Testis (tissue), 3 donors: ENCODE results near the gene PARP6. TPM values are rescaled to one million over a fixed set of nuclear protein-coding genes. Genes with fewer than 3 reads are reported as not detected.

ENCODE experiments used
- DNase-seq: peaks from one replicate; pipeline ENCODE4 v3.0.0-alpha.2; 2019
- H3K27ac ChIP-seq, 2 donors: fragments of 200-600 bp; sonication (generic); one replicate each; pipeline ENCODE4 v1.5.1; 2019
- H3K27me3 ChIP-seq: fragments of 200-600 bp; sonication (generic); one replicate; pipeline ENCODE4 v1.5.1; 2019
- H3K36me3 ChIP-seq: fragments of 200-600 bp; sonication (generic); one replicate; pipeline ENCODE4 v1.5.1; 2017; ENCODE audit warnings: low read depth; ENCODE audit errors: missing control alignments
- H3K4me1 ChIP-seq: fragments of 200-600 bp; sonication (generic); one replicate; pipeline ENCODE4 v1.5.1; 2019
- H3K4me3 ChIP-seq, 2 donors: fragments of 200-600 bp; sonication (generic); one replicate each; pipeline ENCODE4 v1.5.1; 2017 to 2019
- H3K9me3 ChIP-seq: fragments of 200-600 bp; sonication (generic); one replicate; pipeline ENCODE4 v1.5.1; 2017
- POLR2A ChIP-seq: fragments of 450-650 bp; IDR thresholded peaks from one replicate; pipeline ENCODE4 v1.6.1; 2017; ENCODE audit warnings: antibody characterized with exemption, mild to moderate bottlenecking, moderate library complexity
- WGBS, 2 donors: methylation state at CpG; one replicate each; pipeline ENCODE4 v1.1.5; 2018; 5-methylcytosine and 5-hydroxymethylcytosine counted together
- intact Hi-C: fragments of 100-400 bp; cut with DNase I; formaldehyde crosslinking; loops from one replicate; pipeline ENCODE4 v1.15.1; 2023; ENCODE audit warnings: low total_unique reads
- polyA plus RNA-seq: library from polyadenylated mRNA; stranded (reverse); fragments of 350-450 nt; fragmentation: Illumina TruSeq; extraction: RNeasy Lipid Tissue Mini Kit (QIAGEN cat#74804); gene quantifications from one replicate; pipeline ENCODE4 v1.2.3, GENCODE V29; 2014; ENCODE audit warnings: low read depth, low replicate concordance; ENCODE audit not compliant: insufficient read depth
- total RNA-seq, 2 donors: library from RNA; depleted of rRNA; stranded (reverse); fragments of >200 nt; gene quantifications; one replicate each; pipeline ENCODE4 v1.2.3, GENCODE V29; 2016
- TF ChIP-seq, protein P1 (sequence below), 3 experiments: fragments of 450-650 bp in 2 of 3; fragments of 200-600 bp in 1 of 3; sonication (generic) in 1 of 3; IDR thresholded peaks; one replicate each; pipeline ENCODE4 v1.5.1; 2016 to 2019; ENCODE audit warnings: antibody characterized with exemption in 3 of 3, mild to moderate bottlenecking in 2 of 3, moderate library complexity in 1 of 3

Gene PARP6
- total and polyA plus RNA-seq, 3 donors from 2014 or later: 114 to 190 (median 182) TPM

- no peak overlapping the region for H3K4me3 ChIP-seq
- DNase-seq: no peak
- H3K27me3 ChIP-seq: no peaks in the 10 kb centered on the region
- no peaks in the 10 kb centered on the region for H3K9me3 ChIP-seq
- no peaks in the 10 kb centered on the region for H3K4me1 ChIP-seq
- no peak for TF ChIP-seq POLR2A
- TF ChIP-seq, protein P1, sequence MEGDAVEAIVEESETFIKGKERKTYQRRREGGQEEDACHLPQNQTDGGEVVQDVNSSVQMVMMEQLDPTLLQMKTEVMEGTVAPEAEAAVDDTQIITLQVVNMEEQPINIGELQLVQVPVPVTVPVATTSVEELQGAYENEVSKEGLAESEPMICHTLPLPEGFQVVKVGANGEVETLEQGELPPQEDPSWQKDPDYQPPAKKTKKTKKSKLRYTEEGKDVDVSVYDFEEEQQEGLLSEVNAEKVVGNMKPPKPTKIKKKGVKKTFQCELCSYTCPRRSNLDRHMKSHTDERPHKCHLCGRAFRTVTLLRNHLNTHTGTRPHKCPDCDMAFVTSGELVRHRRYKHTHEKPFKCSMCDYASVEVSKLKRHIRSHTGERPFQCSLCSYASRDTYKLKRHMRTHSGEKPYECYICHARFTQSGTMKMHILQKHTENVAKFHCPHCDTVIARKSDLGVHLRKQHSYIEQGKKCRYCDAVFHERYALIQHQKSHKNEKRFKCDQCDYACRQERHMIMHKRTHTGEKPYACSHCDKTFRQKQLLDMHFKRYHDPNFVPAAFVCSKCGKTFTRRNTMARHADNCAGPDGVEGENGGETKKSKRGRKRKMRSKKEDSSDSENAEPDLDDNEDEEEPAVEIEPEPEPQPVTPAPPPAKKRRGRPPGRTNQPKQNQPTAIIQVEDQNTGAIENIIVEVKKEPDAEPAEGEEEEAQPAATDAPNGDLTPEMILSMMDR (IDR thresholded peaks at IDR 0.05): no peak
- intact Hi-C loops: no loop called here
- no peaks in the 10 kb centered on the region for H3K36me3 ChIP-seq
- H3K27ac ChIP-seq: no peak overlapping the region
- WGBS, 2 donors: 49% methylated on average over 2 of the region's 2 CpGs
These were observed 46.1 kb upstream of the PARP6 start for GRCh38 chr15:72318408-72318942.

GRCh38 chr15:72315706-72316370, 43.5 kb upstream of the PARP6 start:
- H3K36me3 ChIP-seq: no peaks in the 10 kb centered on the region
- no peaks in the 10 kb centered on the region for H3K4me1 ChIP-seq
- no peak overlapping the region for H3K27ac ChIP-seq
- H3K4me3 ChIP-seq: no peak overlapping the region
- TF ChIP-seq, protein P1 (IDR thresholded peaks at IDR 0.05): no peak
- TF ChIP-seq POLR2A: no peak
- no peak for DNase-seq
- 81 to 82% methylated on average over 6 of the region's 6 CpGs for WGBS, 2 donors
- H3K27me3 ChIP-seq: no peaks in the 10 kb centered on the region
- intact Hi-C loops: no loop called here
- no peaks in the 10 kb centered on the region for H3K9me3 ChIP-seq

GRCh38 chr15:72313881-72314280, 41.5 kb upstream of the PARP6 start:
- WGBS, 2 donors: 90 to 97% methylated on average over 2 of the region's 2 CpGs
- Histone ChIP-seq H3K27me3 (no peaks in the 10 kb centered on the region), H3K27ac (no peak overlapping the region), H3K4me1 (no peaks in the 10 kb centered on the region), H3K9me3 (no peaks in the 10 kb centered on the region), H3K36me3 (no peaks in the 10 kb centered on the region), H3K4me3 (no peak overlapping the region)
- TF ChIP-seq, protein P1 (IDR thresholded peaks at IDR 0.05): no peak
- no peak for TF ChIP-seq POLR2A
- DNase-seq: no peak
- intact Hi-C loops: no loop called here

DNA sequence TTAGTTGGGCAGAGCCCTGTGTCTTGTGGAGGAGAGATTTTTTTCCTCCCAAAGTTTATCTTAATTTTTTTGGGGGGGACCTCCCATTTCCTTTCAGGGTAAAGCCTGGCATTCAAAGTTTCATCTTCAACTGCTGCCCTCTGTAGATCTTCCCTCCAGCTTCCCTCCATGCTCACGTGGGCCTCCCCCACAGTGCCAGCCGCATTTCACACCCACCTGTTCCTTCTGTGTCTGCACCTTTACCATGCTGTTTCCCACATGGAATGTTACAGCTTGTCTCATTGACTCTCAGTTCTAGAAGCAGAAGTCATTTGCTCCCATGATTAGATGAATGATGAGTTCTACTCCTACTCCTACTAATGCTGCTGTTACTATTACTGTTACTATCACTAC, 41.1 kb upstream of the PARP6 start:
- Histone ChIP-seq H3K36me3 (no peaks in the 10 kb centered on the region), H3K9me3 (no peaks in the 10 kb centered on the region), H3K4me1 (no peaks in the 10 kb centered on the region), H3K27me3 (no peaks in the 10 kb centered on the region), H3K27ac (no peak overlapping the region), H3K4me3 (no peak overlapping the region)
- 87 to 89% methylated on average over 2 of the region's 2 CpGs for WGBS, 2 donors
- DNase-seq: no peak
- TF ChIP-seq, protein P1 (IDR thresholded peaks at IDR 0.05): no peak
- no peak for TF ChIP-seq POLR2A
- intact Hi-C loops: no loop called here
